B cell (primary cell): ENCODE measurements around the gene PTRH2. TPM values are rescaled to one million over a fixed set of nuclear protein-coding genes. Genes with fewer than 3 reads are reported as not detected.

Experiments
- ATAC-seq: fragments of 200-7000 bp; cut with Tn5 transposase; one replicate; pipeline ENCODE4 v1.10.0; 2021; ENCODE audit warnings: low read depth, mild to moderate bottlenecking, moderate number of reproducible peaks, moderate library complexity
- CTCF ChIA-PET: fragments of 350-600 bp; sonication (Branson Sonifier 250); formaldehyde crosslinking; loops from one replicate; lab custom pipeline; 2021; ENCODE audit warnings: antibody characterized with exemption, inconsistent platforms; lab: Charles Lee
- POLR2A ChIA-PET: fragments of 350-600 bp; sonication (Branson Sonifier 250); formaldehyde crosslinking; loops from one replicate; lab custom pipeline; 2021; ENCODE audit warnings: antibody characterized with exemption; lab: Charles Lee
- DNase-seq: peaks from one replicate; pipeline ENCODE4 v3.0.0; 2013
- H2AFZ ChIP-seq: 2 replicates; pipeline ENCODE4 v1.6.1; 2012; ENCODE audit warnings: mild to moderate bottlenecking, low read depth, low read length; ENCODE audit not compliant: insufficient read depth, poor library complexity, severe bottlenecking
- H3K27ac ChIP-seq, 2 donors: 1 replicate in 1 of 2; 2 replicates in 1 of 2; pipeline ENCODE4 v1.5.1; 2012 to 2013; ENCODE audit warnings: low read length in 2 of 2, mild to moderate bottlenecking in 2 of 2, moderate library complexity in 1 of 2
- H3K27me3 ChIP-seq, 4 experiments: fragments of 200-600 bp in 1 of 4; sonication (generic) in 1 of 4; replicated peaks in 1 of 4; 1 replicate in 2 of 4; 2 replicates in 2 of 4; pipeline versions ENCODE4 v1.6.1 to v1.7.0; 2013 to 2016; ENCODE audit warnings: low read length in 3 of 4, mild to moderate bottlenecking in 2 of 4, mixed read lengths in 1 of 4, moderate library complexity in 1 of 4; ENCODE audit not compliant: insufficient read depth in 4 of 4, control insufficient read depth in 3 of 4; ENCODE audit errors: control extremely low read depth in 1 of 4
- H3K36me3 ChIP-seq, 2 experiments: replicated peaks in 1 of 2; 1 replicate in 1 of 2; 2 replicates in 1 of 2; pipeline versions ENCODE4 v1.6.1 to v1.7.1; 2013; ENCODE audit warnings: low read length in 1 of 2; ENCODE audit not compliant: insufficient read depth in 2 of 2, control insufficient read depth in 1 of 2; ENCODE audit errors: control extremely low read depth in 1 of 2, extremely low read depth in 1 of 2
- H3K4me1 ChIP-seq, 2 donors: fragments of 200-600 bp in 1 of 2; sonication (generic) in 1 of 2; 1 replicate in 1 of 2; 2 replicates in 1 of 2; pipeline versions ENCODE4 v1.5.1 to v1.6.1; 2013 to 2017; ENCODE audit warnings: low read length in 2 of 2; ENCODE audit not compliant: control insufficient read depth in 2 of 2, insufficient read depth in 2 of 2
- H3K4me2 ChIP-seq: replicated peaks from 2 replicates; pipeline ENCODE3; 2012; ENCODE audit warnings: mild to moderate bottlenecking, low read depth, low read length; ENCODE audit not compliant: poor library complexity, severe bottlenecking
- H3K4me3 ChIP-seq, 5 experiments: fragments of 200-600 bp in 1 of 5; sonication (generic) in 1 of 5; 1 replicate in 3 of 5; 2 replicates in 2 of 5; pipeline versions ENCODE4 v1.5.1 to v1.7.0; 2011 to 2016; ENCODE audit warnings: low read length in 4 of 5, mild to moderate bottlenecking in 4 of 5, low read depth in 2 of 5, control low read depth in 1 of 5, moderate library complexity in 1 of 5; ENCODE audit not compliant: insufficient read depth in 1 of 5; ENCODE audit errors: control extremely low read depth in 1 of 5, extremely low read depth in 1 of 5
- H3K79me2 ChIP-seq: fragments of 200-600 bp; sonication (generic); one replicate; pipeline ENCODE4 v1.6.0; 2016; ENCODE audit warnings: low read length; ENCODE audit not compliant: control insufficient read depth, insufficient read depth
- H3K9ac ChIP-seq: fragments of 200-600 bp; sonication (generic); 2 replicates; pipeline ENCODE4 v1.6.1; 2017; ENCODE audit warnings: mild to moderate bottlenecking, low read length, moderate library complexity
- H3K9me3 ChIP-seq, 3 donors: one replicate each; pipeline versions ENCODE4 v1.6.1 to v1.7.1; 2013; ENCODE audit warnings: low read length in 2 of 3; ENCODE audit not compliant: control insufficient read depth in 2 of 3, insufficient read depth in 1 of 3; ENCODE audit errors: control extremely low read depth in 1 of 3
- H4K20me1 ChIP-seq: 2 replicates; pipeline ENCODE4 v1.6.0; 2012; ENCODE audit warnings: mild to moderate bottlenecking, low read length; ENCODE audit not compliant: insufficient read depth, control insufficient read depth, poor library complexity, severe bottlenecking
- H3K27ac Mint-ChIP-seq: one replicate; pipeline ENCODE4 v1.8.0; 2021; ENCODE audit warnings: mixed read lengths
- H3K27me3 Mint-ChIP-seq: one replicate; pipeline ENCODE4 v1.8.0; 2021; ENCODE audit warnings: mixed read lengths
- H3K4me1 Mint-ChIP-seq: one replicate; pipeline ENCODE4 v1.8.0; 2021; ENCODE audit warnings: mixed read lengths
- H3K4me3 Mint-ChIP-seq: one replicate; pipeline ENCODE4 v1.8.0; 2021; ENCODE audit warnings: mixed read lengths
- H3K9me3 Mint-ChIP-seq: one replicate; pipeline ENCODE4 v1.8.0; 2022; ENCODE audit warnings: mixed read lengths; ENCODE audit not compliant: insufficient read depth
- CTCF ChIP-seq: fragments of 200-600 bp; IDR thresholded peaks from one replicate; pipeline ENCODE4 v1.8.0; 2022; ENCODE audit warnings: antibody characterized with exemption, mild to moderate bottlenecking
- EZH2 ChIP-seq: IDR thresholded peaks from 2 replicates; pipeline ENCODE4 v1.6.1; 2012; ENCODE audit warnings: borderline replicate concordance, low read depth, mild to moderate bottlenecking, moderate library complexity, low read length; ENCODE audit not compliant: insufficient read depth, poor library complexity, severe bottlenecking
- WGBS: methylation state at CpG from one replicate; pipeline ENCODE4 v1.1.5; 2013; ENCODE audit warnings: missing lambda C conversion rate; ENCODE audit not compliant: insufficient coverage; 5-methylcytosine and 5-hydroxymethylcytosine counted together
- intact Hi-C: fragments of 100-400 bp; cut with micrococcal nuclease; formaldehyde crosslinking; loops from one replicate; pipeline ENCODE4 v1.10.0; 2022
- polyA plus RNA-seq: library from polyadenylated mRNA; depleted of rRNA; stranded (reverse); fragments of >200 nt; gene quantifications from 2 replicates; pipeline ENCODE4 v1.2.3, GENCODE V29; 2012
- total RNA-seq, 2 donors: library from RNA; stranded (reverse); fragments of 120-200 nt in 1 of 2; gene quantifications; 1 replicate in 1 of 2; 2 replicates in 1 of 2; pipeline versions ENCODE4 v1.2.3 to v1.2.4, GENCODE V29; 2013 to 2022

The PTRH2 gene
- total and polyA plus RNA-seq, 2 donors (not counting 1 experiment from before 2014, with no cell fraction given) = 7.1 to 22.7 TPM

- intact Hi-C loops = no loop called here
- Histone ChIP-seq H3K27ac (peak overlapping the region in 1 of 2 donors; percentile 34), H3K4me3 (no peak overlapping the region), H3K27me3 (no peaks in the 10 kb centered on the region), H4K20me1 (peaks cover 27% of the 10 kb centered on the region), H3K36me3 (peaks cover 13 to 26% of the 10 kb centered on the region in 2 experiments), H3K4me1 (peaks cover 11 to 12% of the 10 kb centered on the region in 2 donors), H3K79me2 (peaks cover 86% of the 10 kb centered on the region), H2AFZ (no peak overlapping the region), H3K9ac (no peak overlapping the region), H3K4me2 (no peak overlapping the region), H3K9me3 (no peaks in the 10 kb centered on the region)
- POLR2A ChIA-PET = interaction anchor here (0.7 kb wide), 1 partner anchor 83 kb away, joined by 5 read pairs; no protein-coding TSS in a partner anchor
- no peak for ATAC-seq
- 93% methylated on average over 3 of the region's 7 CpGs for WGBS
- Mint-ChIP-seq H3K4me1 (peaks cover 62% of the 10 kb centered on the region), H3K9me3 (no peaks in the 10 kb centered on the region), H3K27ac (peak overlapping the region; percentile 33), H3K27me3 (no peaks in the 10 kb centered on the region), H3K4me3 (no peak overlapping the region)
- no peak for DNase-seq
- TF ChIP-seq CTCF (no peak), EZH2 (no peak)
- CTCF ChIA-PET = interaction anchor here (0.6 kb wide), 1 partner anchor 363 kb away, joined by 3 read pairs; no protein-coding TSS in a partner anchor
These were observed 4.9 kb downstream of the PTRH2 start for GRCh38 chr17:59702304-59702703.

DNA sequence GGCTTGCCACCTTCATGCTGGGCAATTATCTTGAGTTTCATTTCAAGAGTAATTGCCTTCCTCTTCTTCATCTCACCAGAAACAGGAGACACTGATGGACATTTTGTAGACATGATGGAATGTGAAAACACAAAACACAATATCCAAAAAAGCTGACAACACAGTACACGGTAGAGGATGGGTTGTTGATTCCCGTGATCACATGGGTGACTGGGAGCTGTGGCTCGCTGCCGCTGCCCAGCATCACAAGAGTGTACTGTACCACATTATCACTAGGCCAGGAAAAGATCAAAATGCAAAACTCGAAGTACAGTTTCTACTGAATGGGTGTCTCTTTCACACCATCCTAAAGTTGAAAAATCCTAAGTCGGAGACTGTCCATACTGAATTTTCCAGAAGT lies 7.4 kb downstream of the PTRH2 start:
- H3K36me3 ChIP-seq = peaks cover 24 to 51% of the 10 kb centered on the region in 2 experiments
- peaks cover 50% of the 10 kb centered on the region for H3K4me1 Mint-ChIP-seq
- POLR2A ChIA-PET = no interaction called here

More for the DNA sequence above, 7.4 kb downstream of the PTRH2 start:
- Histone ChIP-seq H3K4me2 (no peak overlapping the region), H3K4me1 (no peaks in the 10 kb centered on the region), H3K4me3 (no peak overlapping the region), H3K9me3 (no peaks in the 10 kb centered on the region), H3K27me3 (no peaks in the 10 kb centered on the region), H4K20me1 (peaks cover 37% of the 10 kb centered on the region), H3K27ac (no peak overlapping the region), H2AFZ (no peak overlapping the region), H3K9ac (no peak overlapping the region), H3K79me2 (peaks cover 73% of the 10 kb centered on the region)
- CTCF ChIA-PET = no interaction called here
- Mint-ChIP-seq H3K9me3 (no peaks in the 10 kb centered on the region), H3K27ac (no peak overlapping the region), H3K4me3 (no peak overlapping the region), H3K27me3 (no peaks in the 10 kb centered on the region)
- intact Hi-C loops = no loop called here
- no peak for ATAC-seq
- TF ChIP-seq EZH2 = no peak
- TF ChIP-seq CTCF = no peak
- WGBS = 100% methylated on average over 3 of the region's 6 CpGs
- no peak for DNase-seq
